Right ventricle myocardium superior (tissue), 1 donor: ENCODE measurements around the gene ZNF541. TPM values are rescaled to one million over a fixed set of nuclear protein-coding genes. Genes with fewer than 3 reads are reported as not detected.
A peak's percentile ranks its signal among the peaks of the same experiment; 100 is the strongest.
"Not testable (repeated sequence)": the region's sequence is repeated elsewhere in the genome, so short reads cannot be mapped to it uniquely, and the experiment has no call there.

Source experiments
- ATAC-seq: fragments of 200-7000 bp; cut with Tn5 transposase; one replicate; pipeline ENCODE4 v1.9.1; 2020; ENCODE audit warnings: mild to moderate bottlenecking; ENCODE audit not compliant: poor library complexity
- DNase-seq: peaks from one replicate; pipeline ENCODE4 v3.0.0-alpha.2; 2020
- intact Hi-C: fragments of 100-400 bp; cut with DNase I; formaldehyde crosslinking; loops from one replicate; pipeline ENCODE4 v1.11.2; 2022
- total RNA-seq: library from RNA; stranded (reverse); fragmentation: NEBNext Ultra II Directional; extraction: Animal tissue kit (Norgen Biotek cat#: 25700); gene quantifications from one replicate; pipeline ENCODE4 v1.2.1, GENCODE V29; 2021
- donor health status: DM: no; HTN: yes; CAD: no; lungs with severe emphysema.

ZNF541 gene
- total RNA-seq, 1 donor from 2014 or later: 0.35 TPM

DNA sequence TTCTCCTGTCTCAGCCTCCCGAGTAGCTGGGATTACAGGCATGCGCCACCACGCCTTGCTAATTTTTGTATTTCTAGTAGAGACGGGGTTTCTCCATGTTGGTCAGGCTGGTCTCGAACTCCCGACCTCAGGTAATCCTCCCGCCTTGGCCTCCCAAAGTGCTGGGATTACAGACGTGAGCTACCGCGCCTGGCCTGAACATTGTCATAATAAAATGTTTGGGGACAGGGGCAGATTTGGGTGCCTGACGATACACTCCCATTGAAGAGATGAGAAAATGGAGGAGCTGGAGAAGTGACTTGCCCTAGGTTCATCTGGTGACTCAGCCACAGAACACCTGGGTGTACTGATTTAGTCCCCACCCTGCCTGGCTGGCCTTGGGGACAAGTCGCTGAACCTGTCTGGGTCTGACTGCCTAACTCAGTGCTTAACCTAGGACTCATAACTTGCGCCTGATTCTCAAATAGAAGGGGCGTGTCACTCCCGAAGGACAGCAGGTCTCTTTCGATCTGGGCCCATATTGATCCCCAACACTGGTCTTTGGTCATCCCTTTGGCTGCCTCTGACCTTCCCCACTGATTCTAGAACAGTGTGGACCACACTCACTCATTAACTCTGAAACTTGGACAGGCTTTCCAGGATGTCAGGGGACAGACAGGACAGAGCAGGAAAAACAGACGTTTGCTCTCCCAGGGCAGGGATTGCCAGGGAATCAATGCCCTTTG is 28.4 kb upstream of the ZNF541 start:
- ATAC-seq (no peak), DNase-seq (no peak)
- intact Hi-C loops: loop anchor here (2.0 kb wide), 1 partner anchor 87 kb away; the partner anchor contains the start of gene NAPA

DNA sequence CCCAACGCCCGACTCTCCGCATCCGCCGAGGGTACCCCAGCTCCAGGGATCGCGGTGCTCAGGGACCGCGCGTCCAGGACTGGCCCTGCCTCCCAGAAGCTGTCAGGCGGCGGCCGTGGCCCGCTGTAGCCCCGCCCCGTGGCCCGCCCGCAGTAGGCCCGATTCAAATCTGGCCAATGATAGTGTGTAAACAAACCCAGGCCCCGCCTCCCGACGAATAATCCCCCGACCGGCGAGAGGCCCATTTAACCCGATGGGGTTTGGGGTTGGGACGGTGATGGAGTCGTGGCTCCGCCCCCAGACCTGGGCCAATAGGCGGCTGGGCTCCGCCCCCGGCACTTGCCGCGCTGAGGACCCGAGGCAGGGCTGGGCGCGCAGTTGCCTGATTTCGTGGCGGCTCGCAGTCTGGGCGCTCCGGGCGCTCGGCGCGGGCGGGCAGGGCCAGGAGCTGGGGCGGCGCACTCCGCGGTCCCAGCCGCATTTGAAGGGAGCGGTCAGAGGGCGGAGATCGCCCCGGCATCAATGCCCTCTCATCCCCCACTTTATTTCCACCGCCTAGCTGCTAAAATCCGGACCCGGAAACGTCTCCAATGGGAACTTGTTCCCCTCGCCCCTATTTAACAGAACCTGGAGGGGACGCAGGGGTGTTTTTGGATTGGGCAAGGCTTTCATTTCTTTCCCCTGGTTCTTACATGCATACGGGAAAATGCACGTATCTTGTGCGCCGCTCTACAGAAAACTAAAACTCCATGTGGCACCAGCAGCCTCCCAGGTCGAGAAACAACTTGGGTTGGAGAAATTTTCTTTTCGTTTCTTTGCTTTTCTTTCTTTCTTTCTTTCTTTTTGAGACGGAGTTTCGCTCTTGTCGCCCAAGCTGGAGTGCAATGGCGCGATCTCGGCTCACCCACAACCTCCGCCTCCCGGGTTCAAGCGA is 27.6 kb upstream of the ZNF541 start:
- intact Hi-C loops: loop anchor here (2.0 kb wide), 1 partner anchor 86 kb away; the partner anchor contains the start of gene NAPA
- peak; percentile 98 for ATAC-seq
- peak; percentile 100 for DNase-seq

DNA sequence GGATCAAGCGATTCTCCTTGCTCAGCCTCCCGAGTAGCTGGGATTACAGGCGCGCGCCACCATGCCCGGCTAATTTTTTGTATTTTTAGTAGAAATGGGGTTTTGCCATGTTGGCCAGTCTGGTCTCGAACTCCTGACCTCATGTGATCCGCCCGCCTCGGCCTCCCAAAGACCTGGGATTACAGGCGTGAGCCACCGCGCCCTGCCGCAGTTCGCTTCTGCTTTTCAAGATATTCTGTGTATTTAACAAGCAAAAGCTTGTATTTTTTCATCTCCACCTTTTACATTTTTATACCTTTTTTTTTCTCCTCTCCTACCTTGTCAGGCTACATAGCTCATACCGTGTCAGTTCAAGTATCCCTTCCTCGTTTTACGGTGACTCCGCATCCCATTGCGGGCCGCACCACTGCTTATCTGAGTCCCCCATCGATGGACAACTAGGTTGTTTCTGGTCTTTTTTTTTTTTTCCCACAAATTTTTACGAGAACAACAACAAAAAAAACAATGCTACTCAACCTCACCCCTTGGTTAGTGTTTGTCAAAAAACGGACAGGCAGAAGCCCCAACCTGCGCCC is 26.8 kb upstream of the ZNF541 start:
- intact Hi-C loops: loop anchor here (2.0 kb wide), 1 partner anchor 85 kb away; the partner anchor contains the start of gene NAPA
- DNase-seq, ATAC-seq: not testable (repeated sequence)

DNA sequence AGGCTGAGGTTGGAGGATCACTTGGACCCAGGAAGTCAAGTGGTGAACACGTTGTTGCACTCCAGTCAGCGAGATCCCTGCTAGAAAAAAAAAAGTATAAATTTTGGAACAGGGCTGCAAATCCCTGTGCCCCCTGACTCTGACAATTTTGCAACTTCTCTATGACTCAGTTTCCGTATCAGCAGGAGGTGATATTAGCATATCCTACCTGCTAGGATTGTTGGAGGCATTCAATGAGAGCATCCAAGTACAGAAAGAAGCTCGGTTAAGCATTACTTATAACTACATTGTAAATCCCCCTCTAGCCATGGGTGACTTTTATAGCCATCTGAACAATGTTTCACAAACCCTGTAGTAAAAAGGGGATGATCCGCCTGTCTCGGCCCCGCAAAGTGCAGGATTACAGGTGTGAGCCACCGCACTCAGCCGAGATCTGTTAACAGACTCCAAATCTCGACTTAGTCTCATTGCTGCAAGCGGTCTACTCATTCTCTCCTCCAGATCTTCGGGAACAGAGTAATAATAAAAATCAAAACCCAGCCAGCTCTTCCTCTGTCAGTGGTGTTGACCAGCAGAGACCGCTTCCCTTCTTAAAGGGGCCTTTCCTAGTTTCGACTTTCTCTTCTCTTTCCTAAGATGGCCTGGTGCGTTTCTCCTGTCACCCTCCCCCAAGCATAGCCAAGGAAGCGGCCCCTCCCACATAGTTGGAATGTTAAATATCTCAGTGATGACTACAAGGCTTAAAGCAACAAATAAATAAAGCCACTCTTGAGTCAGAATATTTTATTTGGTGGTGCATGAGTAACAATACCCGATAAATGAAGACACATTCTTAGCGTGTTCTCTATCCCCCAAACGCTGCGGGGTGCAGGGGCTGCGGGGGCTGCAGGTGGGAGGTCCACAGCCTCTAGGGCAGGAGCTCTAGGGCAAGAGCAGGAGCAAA is 25.7 kb upstream of the ZNF541 start:
- ATAC-seq: peak; percentile 5
- DNase-seq: no peak
- intact Hi-C loops: no loop called here

DNA sequence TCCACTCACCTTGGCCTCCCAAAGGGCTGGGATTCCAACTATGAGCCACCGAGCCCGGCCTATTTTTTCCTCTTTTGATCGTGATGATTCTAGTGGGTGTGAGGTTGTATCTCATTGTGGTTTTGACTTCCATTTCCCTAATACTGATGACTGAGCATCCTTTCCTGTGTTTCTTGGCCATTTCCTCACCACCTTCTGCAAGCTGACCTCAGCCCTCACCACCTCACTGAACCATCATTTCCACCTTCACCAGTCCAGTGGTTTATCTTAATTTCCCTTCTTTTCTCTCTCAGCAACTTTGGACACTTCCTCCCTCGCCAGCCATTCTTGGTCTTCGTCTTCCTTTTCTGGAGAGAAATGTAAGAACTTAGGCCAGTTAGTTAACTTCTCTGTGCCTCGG is 23.0 kb upstream of the ZNF541 start:
- intact Hi-C loops: no loop called here
- DNase-seq (no peak), ATAC-seq (no peak)

DNA sequence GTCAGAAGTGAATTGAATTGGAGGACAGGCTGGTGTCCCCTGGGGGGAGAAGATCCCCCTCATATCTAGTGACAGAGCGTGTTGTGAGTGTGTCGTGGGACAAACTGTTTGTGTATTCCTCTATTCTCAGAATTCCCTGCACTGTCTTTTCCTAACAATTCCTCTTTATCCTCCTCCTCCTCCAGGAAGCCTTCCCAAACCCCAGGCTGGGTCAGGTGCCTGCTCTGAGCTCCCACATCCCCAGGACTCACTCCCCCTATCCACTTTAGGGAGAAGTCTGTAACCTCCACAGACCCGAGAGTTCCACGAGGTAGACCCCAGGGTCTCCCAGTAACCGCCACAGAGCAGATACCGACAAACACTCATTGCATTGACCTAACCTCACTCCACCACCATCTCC is 20.9 kb upstream of the ZNF541 start:
- no peak for ATAC-seq
- intact Hi-C loops: no loop called here
- DNase-seq: no peak

DNA sequence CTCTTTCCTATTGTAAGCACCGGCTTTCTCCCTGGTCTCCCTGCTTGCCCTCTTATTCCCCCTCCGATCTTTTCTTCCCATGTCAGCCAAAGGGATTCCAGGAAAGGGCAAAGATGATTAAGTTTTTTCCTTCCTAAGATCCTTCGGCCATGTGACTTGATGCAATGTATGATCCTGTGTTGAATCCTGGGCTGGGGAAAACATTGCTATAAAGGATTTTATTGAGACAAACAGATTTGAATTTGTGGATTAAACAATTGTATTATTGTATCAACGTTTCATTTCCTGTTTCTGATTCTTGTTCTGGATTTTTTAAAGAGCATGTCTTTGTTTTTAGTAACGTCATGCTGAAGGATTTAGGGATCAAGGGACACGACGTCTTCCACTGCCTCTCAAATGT is 16.9 kb upstream of the ZNF541 start:
- no peak for ATAC-seq
- intact Hi-C loops: no loop called here
- no peak for DNase-seq

DNA sequence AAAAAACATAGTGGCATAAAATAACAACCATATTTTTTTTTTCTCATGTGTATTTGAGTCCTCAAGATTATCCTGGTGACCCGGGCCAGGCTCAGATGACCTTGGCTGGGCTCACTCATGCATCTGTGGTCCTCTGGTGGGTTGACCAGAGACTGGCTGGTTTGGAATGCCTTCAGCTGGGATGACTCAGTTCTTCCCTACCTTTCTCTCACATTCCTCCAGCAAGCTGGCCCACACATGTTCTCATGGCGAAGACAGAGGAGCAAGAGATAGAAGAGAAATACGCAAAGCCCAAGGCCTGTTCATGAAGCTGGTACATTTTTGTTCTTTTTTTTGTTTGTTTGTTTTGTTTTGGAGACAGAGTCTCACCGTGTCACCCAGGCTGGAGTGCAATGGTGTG is 14.3 kb upstream of the ZNF541 start:
- intact Hi-C loops: no loop called here
- DNase-seq (no peak), ATAC-seq (no peak)

DNA sequence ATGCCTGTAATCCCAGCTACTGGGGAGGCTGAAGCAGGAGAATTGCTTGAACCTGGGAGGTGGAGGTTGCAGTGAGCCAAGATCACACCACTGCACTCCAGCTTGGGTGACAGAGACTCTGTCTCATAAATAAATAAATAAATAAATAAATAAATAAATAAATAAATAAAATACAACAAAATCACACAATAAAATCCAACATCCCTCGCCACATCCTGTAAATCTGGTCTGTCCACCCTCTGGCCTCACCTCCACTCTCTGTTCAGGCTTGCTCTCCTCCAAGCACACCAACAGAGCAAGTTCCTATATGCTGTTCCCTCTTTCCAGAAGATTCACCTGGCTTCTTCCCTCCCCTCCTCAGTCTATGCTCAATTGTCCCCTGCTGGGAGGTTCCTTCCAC is 10.2 kb upstream of the ZNF541 start:
- DNase-seq, intact Hi-C loops: not testable (repeated sequence)

DNA sequence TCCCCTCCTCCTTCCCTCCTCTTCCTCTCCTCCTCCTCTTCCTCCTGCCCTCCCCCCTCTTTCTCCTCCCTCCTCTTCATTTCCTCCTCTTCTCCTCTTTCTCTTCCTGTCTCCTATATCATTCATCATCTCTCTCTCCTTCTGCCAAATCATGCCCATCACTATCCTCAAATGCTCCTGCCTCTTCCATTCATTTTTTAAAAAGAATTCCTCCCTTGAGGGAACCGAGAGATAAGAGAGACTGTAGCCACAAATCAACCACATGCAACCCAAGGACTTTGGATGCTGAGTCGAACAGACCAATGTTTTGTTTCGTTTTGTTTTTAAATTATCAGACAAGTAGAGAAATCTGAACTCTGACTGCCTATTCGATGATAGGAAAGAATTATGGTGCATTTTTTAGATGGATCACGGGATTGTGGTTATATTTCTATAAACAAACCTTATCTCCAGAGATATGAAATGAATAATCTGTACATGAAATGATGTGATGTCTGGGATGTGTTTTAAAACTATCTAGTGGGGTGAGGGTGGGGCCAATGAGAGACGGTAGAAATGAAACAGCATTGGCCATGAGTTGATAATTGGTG is 9.5 kb upstream of the ZNF541 start:
- DNase-seq (no peak), ATAC-seq (no peak)
- intact Hi-C loops: no loop called here

More for the DNA sequence above, 10.2 kb upstream of the ZNF541 start:
- ATAC-seq: not testable (repeated sequence)

DNA sequence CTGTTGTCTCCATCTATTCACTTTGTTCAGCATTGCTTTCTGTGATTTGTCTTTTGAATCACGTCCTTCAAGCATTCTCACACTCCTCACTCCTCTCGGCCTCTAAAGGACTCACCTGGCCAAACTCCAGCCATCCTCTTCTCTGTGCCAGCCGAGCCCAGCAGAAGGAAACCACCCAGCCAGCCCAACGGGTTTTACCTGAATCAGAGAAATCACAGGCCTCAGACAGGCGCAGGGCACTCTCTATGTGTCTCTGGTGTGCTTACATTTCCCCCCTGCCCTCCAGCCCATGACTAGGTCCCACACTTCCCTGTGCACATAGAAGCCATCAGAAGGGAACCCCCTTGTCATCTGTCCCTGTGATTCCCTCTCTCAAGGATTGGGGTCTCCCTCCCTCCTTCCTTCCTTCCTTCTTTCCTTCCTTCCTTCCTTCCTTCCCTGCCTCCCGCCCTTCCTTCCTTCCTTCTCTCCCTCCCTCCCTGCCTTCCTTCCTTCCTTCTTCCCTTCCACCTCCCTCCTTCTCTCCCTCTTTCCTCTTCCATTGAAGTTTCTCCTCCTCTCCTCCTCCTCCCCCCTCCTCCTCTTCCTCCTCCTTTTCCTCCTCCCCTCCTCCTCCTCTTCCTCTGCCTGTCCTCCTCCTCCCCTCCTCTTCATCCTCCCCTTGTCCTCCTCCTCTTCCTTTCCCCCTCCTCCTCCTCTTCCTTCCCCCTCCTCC is 8.8 kb upstream of the ZNF541 start:
- no peak for DNase-seq
- ATAC-seq: no peak
- intact Hi-C loops: no loop called here

DNA sequence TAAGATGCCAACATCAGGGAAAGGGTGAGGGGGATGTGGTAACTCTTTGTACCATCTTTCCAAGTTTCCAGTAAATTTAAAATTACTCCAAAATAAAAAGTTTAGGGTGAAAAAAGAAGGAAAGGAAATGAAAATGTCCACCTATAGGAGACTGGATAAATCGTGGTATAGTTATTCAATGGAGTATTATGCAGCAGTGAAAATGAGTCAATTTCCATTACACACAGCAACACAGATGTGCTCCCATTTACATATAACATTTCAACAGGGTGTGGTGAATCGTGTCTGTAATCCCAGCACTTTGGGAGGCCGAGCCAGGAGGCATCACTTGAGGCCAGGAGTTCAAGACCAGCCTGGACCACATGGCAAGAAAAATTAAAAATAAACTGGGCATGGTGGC is 7.4 kb upstream of the ZNF541 start:
- ATAC-seq: no peak

DNA sequence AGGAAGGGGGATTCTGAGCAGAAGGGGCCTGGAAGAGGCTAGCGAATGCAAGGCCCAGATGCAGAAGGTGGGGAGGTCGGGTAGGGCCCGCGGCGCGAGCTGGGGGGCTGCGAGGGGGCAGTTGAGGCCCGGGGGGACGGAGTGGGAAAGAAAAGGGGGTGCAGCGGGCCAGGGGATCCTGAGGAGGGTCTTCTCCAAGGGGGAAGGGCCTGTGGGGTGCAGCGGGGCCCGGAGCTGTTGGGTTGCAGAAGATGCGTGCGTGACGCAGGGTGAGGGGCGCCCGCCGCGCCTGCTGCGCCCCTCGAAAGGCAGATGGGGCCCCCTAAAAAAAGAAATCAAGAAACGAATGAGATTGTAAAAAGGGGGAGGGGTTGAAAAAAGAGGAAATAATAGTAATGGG is 313 bp downstream of the ZNF541 start:
- intact Hi-C loops: no loop called here
- no peak for DNase-seq
- ATAC-seq: no peak

More for the DNA sequence above, 7.4 kb upstream of the ZNF541 start:
- intact Hi-C loops: no loop called here
- no peak for DNase-seq

DNA sequence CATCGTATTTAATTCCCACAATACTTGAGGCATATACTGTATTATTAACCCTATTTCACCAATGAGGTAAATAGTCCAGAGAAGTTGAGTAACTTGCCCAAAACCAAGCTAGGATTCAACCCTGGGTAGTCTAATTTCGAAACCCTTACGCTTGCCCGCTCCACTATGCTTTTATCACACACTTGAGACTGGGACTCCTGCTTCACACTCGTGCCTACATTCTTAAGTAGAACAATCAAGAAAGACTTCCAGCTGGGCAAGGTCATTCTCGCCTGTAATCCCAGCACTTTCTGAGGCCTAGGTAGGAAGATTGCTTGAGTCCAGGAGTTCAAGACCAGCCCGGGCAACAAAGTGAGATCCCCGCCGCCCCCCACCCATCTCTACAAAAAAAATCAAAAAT is 3.6 kb downstream of the ZNF541 start:
- intact Hi-C loops: no loop called here
- ATAC-seq (no peak), DNase-seq (no peak)

DNA sequence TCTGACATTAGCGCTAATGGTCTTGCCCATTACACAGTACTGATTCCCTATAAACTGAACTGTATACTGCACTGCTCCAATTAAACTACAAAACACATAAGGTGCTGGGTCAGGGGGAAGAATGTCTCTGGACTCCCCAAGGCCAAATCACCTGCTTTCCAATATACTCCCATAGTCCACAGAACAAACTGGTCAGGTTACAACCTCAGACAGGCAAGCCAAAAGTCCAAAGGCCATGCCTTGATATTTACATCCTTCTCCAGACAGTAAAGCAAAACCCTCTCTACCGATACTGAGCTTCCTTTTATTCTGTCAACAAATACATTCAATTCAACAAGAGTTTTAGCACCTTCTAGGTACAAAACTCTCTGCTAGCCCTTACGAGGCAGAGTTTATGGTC is 8.9 kb downstream of the ZNF541 start:
- intact Hi-C loops: no loop called here
- DNase-seq (no peak), ATAC-seq (no peak)

DNA sequence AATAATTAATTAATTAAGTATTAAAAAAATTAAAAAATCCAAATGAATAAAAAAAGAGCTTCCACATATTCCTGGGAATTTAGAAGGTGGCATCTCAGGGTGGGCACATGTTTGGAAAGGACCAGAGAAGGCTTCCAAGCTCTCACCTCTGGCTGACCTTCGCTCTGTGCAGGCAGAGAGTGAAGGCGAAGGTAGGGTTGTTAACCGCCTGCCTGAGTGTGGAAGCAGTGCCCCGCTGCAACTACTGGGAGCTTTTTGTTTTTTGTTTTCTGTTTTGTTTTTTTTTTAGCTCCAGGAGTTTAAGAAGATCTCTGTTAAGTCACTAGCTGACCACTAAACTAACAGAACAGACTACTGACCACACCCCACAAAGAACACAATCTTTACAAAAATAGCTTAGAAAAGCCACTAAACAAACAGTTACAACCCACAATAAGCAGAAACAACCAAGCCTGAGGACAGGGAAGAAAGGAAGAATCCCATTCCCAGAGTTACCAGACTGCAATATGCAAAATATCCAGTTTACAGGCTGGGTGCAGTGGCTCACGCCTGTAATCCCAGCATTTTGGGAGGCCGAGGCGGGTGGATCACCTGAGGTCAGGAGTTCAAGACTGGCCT is 11.4 kb downstream of the ZNF541 start:
- DNase-seq (no peak), ATAC-seq (no peak)
- intact Hi-C loops: no loop called here

DNA sequence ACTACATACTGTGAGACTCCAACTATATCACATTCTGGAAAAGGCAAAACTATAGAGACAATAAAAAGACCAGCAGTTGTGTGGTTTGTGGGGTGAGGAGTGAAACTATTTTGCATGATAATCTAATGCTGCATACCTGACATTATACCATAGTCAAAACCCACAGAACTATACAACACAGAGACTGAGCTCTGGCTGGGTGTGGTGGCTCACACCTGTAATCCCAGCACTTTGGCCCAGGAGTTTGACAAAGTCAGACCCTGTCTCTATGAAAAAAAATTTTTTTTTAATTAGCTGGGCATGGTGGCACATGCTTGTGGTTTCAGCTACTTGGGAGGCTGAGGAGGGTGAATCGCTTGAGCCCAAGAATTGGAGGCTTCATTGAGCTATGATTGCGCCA is 11.9 kb downstream of the ZNF541 start:
- no peak for DNase-seq
- ATAC-seq: no peak
- intact Hi-C loops: no loop called here
